ENCODE data around the gene ADAMTSL1.

The ADAMTSL1 gene

GRCh38 chr9:18795947-18796671 is 322.2 kb downstream of the ADAMTSL1 start:
- Histone ChIP-seq H3K4me3 (ENCODE audit: low read length) (no peak overlapping the region), H3K27me3 (ENCODE audit: control insufficient read depth, insufficient read depth, low read length) (no peaks in the 10 kb centered on the region), H3K9ac (ENCODE audit: low read length) (no peak overlapping the region), H3K27ac (ENCODE audit: low read depth, low read length) (no peak overlapping the region), H3K4me1 (ENCODE audit: control insufficient read depth, insufficient read depth, low read length) (no peaks in the 10 kb centered on the region), H3K36me3 (ENCODE audit: control insufficient read depth, insufficient read depth, low read length) (no peaks in the 10 kb centered on the region)

DNA sequence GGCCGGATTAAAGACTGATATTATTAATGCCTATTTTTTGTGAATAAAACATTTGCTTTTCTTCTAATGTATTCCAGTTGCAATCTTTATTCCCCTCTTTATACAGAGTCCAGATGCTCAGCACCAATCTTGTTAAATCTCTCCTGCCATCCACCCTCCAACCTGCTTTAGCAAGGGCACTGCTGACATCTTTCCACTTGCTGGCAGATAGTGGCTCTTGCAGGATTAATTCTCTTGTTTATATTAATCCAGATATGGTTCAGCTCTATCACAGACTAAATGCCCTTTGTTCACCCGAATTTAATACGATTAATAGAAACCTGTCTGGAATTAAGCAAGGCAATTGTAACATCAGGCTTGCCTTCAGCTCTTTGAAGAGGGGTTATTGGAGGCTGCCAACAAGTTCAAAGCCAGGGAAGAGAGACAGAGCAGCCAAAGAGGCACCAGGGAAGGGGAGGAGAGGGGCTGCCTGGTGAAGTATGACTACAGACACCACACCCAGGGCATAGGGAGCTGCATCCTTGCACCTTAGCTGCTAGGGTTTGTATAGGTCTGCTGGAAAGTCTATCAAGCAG is 322.8 kb downstream of the ADAMTSL1 start:
- Histone ChIP-seq H3K27ac (ENCODE audit: low read depth, low read length) (no peak overlapping the region), H3K36me3 (ENCODE audit: control insufficient read depth, insufficient read depth, low read length) (no peaks in the 10 kb centered on the region), H3K27me3 (ENCODE audit: control insufficient read depth, insufficient read depth, low read length) (no peaks in the 10 kb centered on the region), H3K4me1 (ENCODE audit: control insufficient read depth, insufficient read depth, low read length) (no peaks in the 10 kb centered on the region), H3K4me3 (ENCODE audit: low read length) (no peak overlapping the region), H3K9ac (ENCODE audit: low read length) (no peak overlapping the region)

GRCh38 chr9:18798106-18798505 is 324.2 kb downstream of the ADAMTSL1 start:
- H3K4me3 ChIP-seq (ENCODE audit: low read length) = no peak overlapping the region
- H3K36me3 ChIP-seq (ENCODE audit: control insufficient read depth, insufficient read depth, low read length) = no peaks in the 10 kb centered on the region
- H3K27ac ChIP-seq (ENCODE audit: low read depth, low read length) = no peak overlapping the region
- no peaks in the 10 kb centered on the region for H3K27me3 ChIP-seq (ENCODE audit: control insufficient read depth, insufficient read depth, low read length)
- no peak overlapping the region for H3K9ac ChIP-seq (ENCODE audit: low read length)
- H3K4me1 ChIP-seq (ENCODE audit: control insufficient read depth, insufficient read depth, low read length) = no peaks in the 10 kb centered on the region

DNA sequence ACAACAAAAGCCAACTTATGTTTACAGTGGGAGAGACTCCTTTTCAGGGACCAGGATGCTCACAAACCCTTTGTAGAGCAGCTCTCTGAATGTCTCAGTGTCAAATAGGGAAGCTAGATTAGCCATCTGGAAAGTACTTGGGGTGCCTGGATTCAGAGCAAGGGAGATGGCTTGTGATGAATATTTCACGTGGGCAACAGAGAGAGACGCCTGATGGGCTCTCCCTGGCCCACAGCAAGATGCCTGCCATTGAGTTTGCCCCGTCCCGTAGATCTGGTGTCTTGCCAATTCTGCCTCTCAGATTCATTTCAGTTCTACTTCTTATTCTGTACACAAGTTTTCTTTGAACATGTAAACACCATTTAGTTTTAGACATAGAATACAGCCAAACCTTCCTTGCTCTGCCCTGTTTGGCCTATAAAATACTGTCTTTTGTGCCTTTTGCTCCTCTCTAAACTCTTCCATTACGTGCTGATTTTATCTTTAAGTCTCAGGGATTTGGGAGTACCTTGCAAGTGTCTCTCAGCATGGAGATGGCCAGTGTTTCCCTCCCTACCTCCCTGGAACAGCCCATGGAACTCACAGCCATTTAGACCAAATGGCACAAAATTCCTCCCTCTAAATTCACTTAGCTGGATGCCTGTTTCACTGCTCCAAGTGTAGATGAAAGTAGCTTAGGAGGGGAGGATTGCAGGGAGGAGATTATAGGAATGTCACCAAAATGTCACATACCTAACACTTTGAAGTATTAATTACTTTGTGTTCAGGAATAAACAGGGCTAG is 324.7 kb downstream of the ADAMTSL1 start:
- H3K9ac ChIP-seq (ENCODE audit: low read length) = no peak overlapping the region
- no peak overlapping the region for H3K27ac ChIP-seq (ENCODE audit: low read depth, low read length)
- no peaks in the 10 kb centered on the region for H3K4me1 ChIP-seq (ENCODE audit: control insufficient read depth, insufficient read depth, low read length)
- H3K4me3 ChIP-seq (ENCODE audit: low read length) = no peak overlapping the region
- no peaks in the 10 kb centered on the region for H3K36me3 ChIP-seq (ENCODE audit: control insufficient read depth, insufficient read depth, low read length)
- H3K27me3 ChIP-seq (ENCODE audit: control insufficient read depth, insufficient read depth, low read length) = no peaks in the 10 kb centered on the region

DNA sequence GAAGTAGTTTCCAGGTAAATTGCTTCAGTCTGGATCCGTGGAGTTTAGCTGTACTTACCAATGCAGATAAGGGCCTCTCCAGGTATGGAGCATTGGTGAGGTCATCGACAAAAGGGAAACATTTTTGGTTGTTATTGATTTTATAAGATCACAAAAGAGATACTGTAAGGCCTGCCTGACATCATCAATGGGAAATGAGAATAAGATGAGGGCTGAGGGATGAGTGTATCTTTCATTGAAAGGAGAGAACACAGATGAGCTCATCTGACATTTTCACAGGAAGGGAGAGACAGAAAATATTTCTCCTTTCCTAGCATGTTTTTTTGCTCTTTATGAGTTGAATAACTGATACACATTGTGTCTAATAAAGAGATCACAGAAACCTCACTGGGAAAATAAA is 325.5 kb downstream of the ADAMTSL1 start:
- Histone ChIP-seq H3K4me1 (ENCODE audit: control insufficient read depth, insufficient read depth, low read length) (no peaks in the 10 kb centered on the region), H3K4me3 (ENCODE audit: low read length) (no peak overlapping the region), H3K36me3 (ENCODE audit: control insufficient read depth, insufficient read depth, low read length) (no peaks in the 10 kb centered on the region), H3K27me3 (ENCODE audit: control insufficient read depth, insufficient read depth, low read length) (no peaks in the 10 kb centered on the region), H3K27ac (ENCODE audit: low read depth, low read length) (no peak overlapping the region), H3K9ac (ENCODE audit: low read length) (no peak overlapping the region)

GRCh38 chr9:18800579-18800978 is 326.6 kb downstream of the ADAMTSL1 start:
- H3K9ac ChIP-seq (ENCODE audit: low read length) = no peak overlapping the region
- H3K4me1 ChIP-seq (ENCODE audit: control insufficient read depth, insufficient read depth, low read length) = no peaks in the 10 kb centered on the region
- no peak overlapping the region for H3K4me3 ChIP-seq (ENCODE audit: low read length)
- no peaks in the 10 kb centered on the region for H3K27me3 ChIP-seq (ENCODE audit: control insufficient read depth, insufficient read depth, low read length)
- no peaks in the 10 kb centered on the region for H3K36me3 ChIP-seq (ENCODE audit: control insufficient read depth, insufficient read depth, low read length)
- no peak overlapping the region for H3K27ac ChIP-seq (ENCODE audit: low read depth, low read length)

GRCh38 chr9:18805386-18805785 is 331.4 kb downstream of the ADAMTSL1 start:
- H3K9ac ChIP-seq (ENCODE audit: low read length) = no peak overlapping the region
- H3K36me3 ChIP-seq (ENCODE audit: control insufficient read depth, insufficient read depth, low read length) = no peaks in the 10 kb centered on the region
- H3K27ac ChIP-seq (ENCODE audit: low read depth, low read length) = no peak overlapping the region
- no peaks in the 10 kb centered on the region for H3K4me1 ChIP-seq (ENCODE audit: control insufficient read depth, insufficient read depth, low read length)
- H3K27me3 ChIP-seq (ENCODE audit: control insufficient read depth, insufficient read depth, low read length) = no peaks in the 10 kb centered on the region
- no peak overlapping the region for H3K4me3 ChIP-seq (ENCODE audit: low read length)

DNA sequence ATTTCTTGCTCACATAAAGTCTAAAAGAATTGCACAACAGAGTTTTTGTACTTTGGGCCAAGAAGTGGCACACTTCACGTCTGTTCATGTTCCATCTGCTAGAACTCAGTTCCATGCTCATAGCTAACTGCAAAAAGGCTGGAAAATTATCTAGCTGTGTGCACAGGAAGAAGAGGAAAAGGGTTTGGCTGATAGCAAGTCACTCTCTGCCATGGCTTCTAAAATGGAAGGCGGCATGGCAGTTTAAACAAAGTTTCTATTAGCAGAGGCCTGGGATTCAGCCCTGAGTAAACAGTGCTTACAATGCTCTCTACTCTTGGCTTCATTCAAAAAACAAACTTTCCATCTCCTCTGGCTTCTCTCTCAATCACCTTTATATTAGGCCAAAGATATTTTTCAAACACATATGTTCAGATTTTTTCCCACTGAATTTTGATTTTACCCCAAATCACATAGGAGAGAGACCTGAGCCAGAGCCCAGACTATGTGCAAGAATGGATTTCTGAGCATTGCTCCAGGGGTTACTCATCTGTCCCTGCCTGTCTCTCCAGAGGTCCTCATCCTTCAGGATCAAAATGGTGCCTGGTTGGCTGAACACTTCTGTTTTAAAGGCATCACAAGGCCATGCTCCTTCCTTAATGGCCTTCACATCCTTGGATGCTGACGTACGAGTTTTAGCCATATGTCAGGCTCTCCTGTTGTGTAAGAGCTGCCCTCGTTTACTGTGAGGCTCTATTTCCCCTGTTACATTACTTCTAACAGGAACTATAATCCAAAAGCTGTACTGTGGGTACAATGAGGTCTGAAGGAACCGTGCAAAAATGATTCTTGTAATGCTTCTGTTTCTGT is 332.5 kb downstream of the ADAMTSL1 start:
- no peak overlapping the region for H3K9ac ChIP-seq (ENCODE audit: low read length)
- no peaks in the 10 kb centered on the region for H3K4me1 ChIP-seq (ENCODE audit: control insufficient read depth, insufficient read depth, low read length)
- no peak overlapping the region for H3K4me3 ChIP-seq (ENCODE audit: low read length)
- no peak overlapping the region for H3K27ac ChIP-seq (ENCODE audit: low read depth, low read length)
- H3K27me3 ChIP-seq (ENCODE audit: control insufficient read depth, insufficient read depth, low read length) = no peaks in the 10 kb centered on the region
- H3K36me3 ChIP-seq (ENCODE audit: control insufficient read depth, insufficient read depth, low read length) = no peaks in the 10 kb centered on the region

DNA sequence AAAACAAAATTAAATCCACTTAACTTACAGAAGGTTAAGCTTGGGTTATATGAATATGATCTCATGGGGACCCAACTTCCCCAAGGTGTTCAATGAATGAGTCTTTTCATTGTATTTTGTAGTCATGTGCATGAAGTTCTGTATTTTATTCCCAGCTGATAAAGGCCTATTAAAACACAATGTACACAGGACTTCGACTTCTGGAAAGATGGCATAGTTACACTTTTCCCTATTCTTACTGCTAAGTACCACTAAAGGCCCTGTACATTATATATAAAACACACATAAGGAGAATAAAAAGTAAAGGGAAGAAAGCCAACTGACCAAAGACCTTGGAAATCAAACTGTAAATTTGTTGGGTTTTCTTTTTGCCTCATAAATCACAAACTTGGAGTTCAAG is 336.6 kb downstream of the ADAMTSL1 start:
- Histone ChIP-seq H3K27me3 (ENCODE audit: control insufficient read depth, insufficient read depth, low read length) (no peaks in the 10 kb centered on the region), H3K4me3 (ENCODE audit: low read length) (no peak overlapping the region), H3K36me3 (ENCODE audit: control insufficient read depth, insufficient read depth, low read length) (no peaks in the 10 kb centered on the region), H3K27ac (ENCODE audit: low read depth, low read length) (no peak overlapping the region), H3K4me1 (ENCODE audit: control insufficient read depth, insufficient read depth, low read length) (no peaks in the 10 kb centered on the region), H3K9ac (ENCODE audit: low read length) (no peak overlapping the region)

GRCh38 chr9:18811171-18811570 is 337.2 kb downstream of the ADAMTSL1 start:
- Histone ChIP-seq H3K4me3 (ENCODE audit: low read length) (no peak overlapping the region), H3K9ac (ENCODE audit: low read length) (no peak overlapping the region), H3K27ac (ENCODE audit: low read depth, low read length) (no peak overlapping the region), H3K36me3 (ENCODE audit: control insufficient read depth, insufficient read depth, low read length) (no peaks in the 10 kb centered on the region), H3K4me1 (ENCODE audit: control insufficient read depth, insufficient read depth, low read length) (no peaks in the 10 kb centered on the region), H3K27me3 (ENCODE audit: control insufficient read depth, insufficient read depth, low read length) (no peaks in the 10 kb centered on the region)

GRCh38 chr9:18819418-18819817 is 345.5 kb downstream of the ADAMTSL1 start:
- no peaks in the 10 kb centered on the region for H3K36me3 ChIP-seq (ENCODE audit: control insufficient read depth, insufficient read depth, low read length)
- H3K4me1 ChIP-seq (ENCODE audit: control insufficient read depth, insufficient read depth, low read length) = peaks cover 2% of the 10 kb centered on the region
- no peaks in the 10 kb centered on the region for H3K27me3 ChIP-seq (ENCODE audit: control insufficient read depth, insufficient read depth, low read length)
- no peak overlapping the region for H3K27ac ChIP-seq (ENCODE audit: low read depth, low read length)
- no peak overlapping the region for H3K9ac ChIP-seq (ENCODE audit: low read length)
- no peak overlapping the region for H3K4me3 ChIP-seq (ENCODE audit: low read length)

- no peak overlapping the region for H3K9ac ChIP-seq (ENCODE audit: low read length)
- H3K4me1 ChIP-seq (ENCODE audit: control insufficient read depth, insufficient read depth, low read length) = peaks cover 2% of the 10 kb centered on the region
- no peaks in the 10 kb centered on the region for H3K36me3 ChIP-seq (ENCODE audit: control insufficient read depth, insufficient read depth, low read length)
- H3K27me3 ChIP-seq (ENCODE audit: control insufficient read depth, insufficient read depth, low read length) = no peaks in the 10 kb centered on the region
- H3K4me3 ChIP-seq (ENCODE audit: low read length) = no peak overlapping the region
- H3K27ac ChIP-seq (ENCODE audit: low read depth, low read length) = no peak overlapping the region
Measured at GRCh38 chr9:18820566-18821095, 346.7 kb downstream of the ADAMTSL1 start.
